ENCODE data around the gene ARG2. TPM values are rescaled to one million over a fixed set of nuclear protein-coding genes. Genes with fewer than 3 reads are reported as not detected.

Gene ARG2
- total RNA-seq, 2 experiments from 2014 or later = 1.3 to 2.6 TPM

GRCh38 chr14:67633451-67634147 is 13.9 kb downstream of the ARG2 start:
- no peaks in the 10 kb centered on the region for H3K27me3 Mint-ChIP-seq
- POLR2A ChIA-PET = no interaction called here
- no peak overlapping the region for H3K4me3 Mint-ChIP-seq
- no peak overlapping the region for H3K27ac Mint-ChIP-seq
- DNase-seq = no peak
- H3K9me3 Mint-ChIP-seq = no peaks in the 10 kb centered on the region
- peaks cover 1% of the 10 kb centered on the region for H3K36me3 Mint-ChIP-seq
- no peak for ATAC-seq (ENCODE audit: low read depth)
- H3K4me1 Mint-ChIP-seq = peaks cover 4% of the 10 kb centered on the region

- H3K36me3 Mint-ChIP-seq = peaks cover 1% of the 10 kb centered on the region
- no peaks in the 10 kb centered on the region for H3K9me3 Mint-ChIP-seq
- H3K27ac Mint-ChIP-seq = no peak overlapping the region
- POLR2A ChIA-PET = no interaction called here
- H3K4me1 Mint-ChIP-seq = peaks cover 1% of the 10 kb centered on the region
- no peak for ATAC-seq (ENCODE audit: low read depth)
- no peaks in the 10 kb centered on the region for H3K27me3 Mint-ChIP-seq
- DNase-seq = no peak
- no peak overlapping the region for H3K4me3 Mint-ChIP-seq
Measured at GRCh38 chr14:67636361-67636919, 16.7 kb downstream of the ARG2 start.

- Mint-ChIP-seq H3K27ac (no peak overlapping the region), H3K9me3 (no peaks in the 10 kb centered on the region), H3K4me3 (no peak overlapping the region), H3K36me3 (peaks cover 3% of the 10 kb centered on the region), H3K27me3 (no peaks in the 10 kb centered on the region), H3K4me1 (peaks cover 7% of the 10 kb centered on the region)
- POLR2A ChIA-PET = no interaction called here
- DNase-seq (no peak), ATAC-seq (ENCODE audit: low read depth) (no peak)
Measured at GRCh38 chr14:67638642-67639041, 18.9 kb downstream of the ARG2 start.

GRCh38 chr14:67641480-67641879 is 21.8 kb downstream of the ARG2 start:
- Mint-ChIP-seq H3K4me1 (peaks cover 10% of the 10 kb centered on the region), H3K9me3 (no peaks in the 10 kb centered on the region), H3K27me3 (no peaks in the 10 kb centered on the region), H3K4me3 (no peak overlapping the region), H3K36me3 (peaks cover 4% of the 10 kb centered on the region), H3K27ac (no peak overlapping the region)
- ATAC-seq (ENCODE audit: low read depth) = no peak
- no peak for DNase-seq
- POLR2A ChIA-PET = no interaction called here

GRCh38 chr14:67641902-67642749 is 22.4 kb downstream of the ARG2 start:
- DNase-seq (no peak), ATAC-seq (ENCODE audit: low read depth) (peak; percentile 54)
- H3K27me3 Mint-ChIP-seq = no peaks in the 10 kb centered on the region
- peak overlapping the region; percentile 23 for H3K27ac Mint-ChIP-seq
- no peak overlapping the region for H3K4me3 Mint-ChIP-seq
- POLR2A ChIA-PET = interaction anchor here (0.8 to 1.1 kb wide), 2 partner anchors 25 to 34 kb away, joined by 3 to 5 read pairs; no protein-coding TSS in a partner anchor
- H3K9me3 Mint-ChIP-seq = no peaks in the 10 kb centered on the region
- peaks cover 10% of the 10 kb centered on the region for H3K4me1 Mint-ChIP-seq
- peaks cover 6% of the 10 kb centered on the region for H3K36me3 Mint-ChIP-seq

GRCh38 chr14:67643713-67644112 is 24.0 kb downstream of the ARG2 start:
- Mint-ChIP-seq H3K9me3 (no peaks in the 10 kb centered on the region), H3K4me3 (no peak overlapping the region), H3K4me1 (peaks cover 10% of the 10 kb centered on the region), H3K36me3 (peaks cover 6% of the 10 kb centered on the region), H3K27me3 (no peaks in the 10 kb centered on the region), H3K27ac (no peak overlapping the region)
- POLR2A ChIA-PET = interaction anchor here (0.5 to 1.1 kb wide), 2 partner anchors 32 to 85 kb away, joined by 5 to 6 read pairs; no protein-coding TSS in a partner anchor
- DNase-seq (no peak), ATAC-seq (ENCODE audit: low read depth) (no peak)

GRCh38 chr14:67644428-67644827 is 24.7 kb downstream of the ARG2 start:
- H3K27ac Mint-ChIP-seq = no peak overlapping the region
- no peaks in the 10 kb centered on the region for H3K27me3 Mint-ChIP-seq
- no peak for DNase-seq
- H3K36me3 Mint-ChIP-seq = peaks cover 6% of the 10 kb centered on the region
- peaks cover 10% of the 10 kb centered on the region for H3K4me1 Mint-ChIP-seq
- no peaks in the 10 kb centered on the region for H3K9me3 Mint-ChIP-seq
- POLR2A ChIA-PET = no interaction called here
- no peak for ATAC-seq (ENCODE audit: low read depth)
- no peak overlapping the region for H3K4me3 Mint-ChIP-seq

GRCh38 chr14:67645414-67645813 is 25.7 kb downstream of the ARG2 start:
- DNase-seq (no peak), ATAC-seq (ENCODE audit: low read depth) (no peak)
- Mint-ChIP-seq H3K4me1 (peaks cover 10% of the 10 kb centered on the region), H3K27ac (no peak overlapping the region), H3K36me3 (peaks cover 9% of the 10 kb centered on the region), H3K27me3 (no peaks in the 10 kb centered on the region), H3K9me3 (no peaks in the 10 kb centered on the region), H3K4me3 (no peak overlapping the region)
- POLR2A ChIA-PET = no interaction called here

- Mint-ChIP-seq H3K27ac (no peak overlapping the region), H3K27me3 (no peaks in the 10 kb centered on the region), H3K36me3 (peaks cover 11% of the 10 kb centered on the region), H3K9me3 (no peaks in the 10 kb centered on the region), H3K4me1 (peaks cover 10% of the 10 kb centered on the region), H3K4me3 (no peak overlapping the region)
- POLR2A ChIA-PET = no interaction called here
- no peak for ATAC-seq (ENCODE audit: low read depth)
- no peak for DNase-seq
Measured at GRCh38 chr14:67646131-67646530, 26.4 kb downstream of the ARG2 start.

- H3K36me3 Mint-ChIP-seq = peaks cover 11% of the 10 kb centered on the region
Measured at GRCh38 chr14:67650151-67650550, 30.4 kb downstream of the ARG2 start.

GRCh38 chr14:67650694-67651093 is 31.0 kb downstream of the ARG2 start:
- DNase-seq (no peak), ATAC-seq (ENCODE audit: low read depth) (no peak)
- H3K4me1 Mint-ChIP-seq = no peaks in the 10 kb centered on the region
- no peak overlapping the region for H3K4me3 Mint-ChIP-seq
- POLR2A ChIA-PET = interaction anchor here (0.6 kb wide), 1 partner anchor 11 kb away, joined by 3 read pairs; no protein-coding TSS in a partner anchor
- H3K27me3 Mint-ChIP-seq = no peaks in the 10 kb centered on the region
- H3K36me3 Mint-ChIP-seq = peaks cover 9% of the 10 kb centered on the region
- no peaks in the 10 kb centered on the region for H3K9me3 Mint-ChIP-seq
- H3K27ac Mint-ChIP-seq = no peak overlapping the region

More at GRCh38 chr14:67650151-67650550, 30.4 kb downstream of the ARG2 start:
- no peaks in the 10 kb centered on the region for H3K4me1 Mint-ChIP-seq
- no peak for DNase-seq
- H3K27ac Mint-ChIP-seq = no peak overlapping the region
- no peaks in the 10 kb centered on the region for H3K9me3 Mint-ChIP-seq
- H3K27me3 Mint-ChIP-seq = no peaks in the 10 kb centered on the region
- ATAC-seq (ENCODE audit: low read depth) = no peak
- H3K4me3 Mint-ChIP-seq = no peak overlapping the region
- POLR2A ChIA-PET = no interaction called here

GRCh38 chr14:67652189-67652588 is 32.5 kb downstream of the ARG2 start:
- POLR2A ChIA-PET = no interaction called here
- no peaks in the 10 kb centered on the region for H3K27me3 Mint-ChIP-seq
- H3K4me3 Mint-ChIP-seq = no peak overlapping the region
- H3K27ac Mint-ChIP-seq = no peak overlapping the region
- DNase-seq (no peak), ATAC-seq (ENCODE audit: low read depth) (no peak)
- peaks cover 12% of the 10 kb centered on the region for H3K36me3 Mint-ChIP-seq
- no peaks in the 10 kb centered on the region for H3K9me3 Mint-ChIP-seq
- no peaks in the 10 kb centered on the region for H3K4me1 Mint-ChIP-seq

GRCh38 chr14:67653651-67654280 is 34.0 kb downstream of the ARG2 start:
- Mint-ChIP-seq H3K36me3 (peaks cover 18% of the 10 kb centered on the region), H3K27me3 (no peaks in the 10 kb centered on the region), H3K4me1 (peaks cover 2% of the 10 kb centered on the region)

More at GRCh38 chr14:67653651-67654280, 34.0 kb downstream of the ARG2 start:
- Mint-ChIP-seq H3K27ac (no peak overlapping the region), H3K4me3 (no peak overlapping the region), H3K9me3 (no peaks in the 10 kb centered on the region)
- ATAC-seq (ENCODE audit: low read depth) = no peak
- DNase-seq = no peak
- POLR2A ChIA-PET = no interaction called here
